Thyroid gland (tissue), 4 donors: ENCODE measurements around the gene SBNO1.

ENCODE experiments used
- CTCF ChIP-seq, 6 experiments: fragments of 200-600 bp in 3 of 6; fragments of 450-650 bp in 3 of 6; sonication (generic) in 3 of 6; IDR thresholded peaks; one replicate each; pipeline ENCODE4 v1.5.1; 2016 to 2019; ENCODE audit warnings: antibody characterized with exemption in 6 of 6, mild to moderate bottlenecking in 2 of 6, inconsistent platforms in 1 of 6, moderate library complexity in 1 of 6
- POLR2A ChIP-seq, 2 donors: fragments of 450-650 bp; IDR thresholded peaks; one replicate each; pipeline ENCODE4 v1.6.1; 2017; ENCODE audit warnings: antibody characterized with exemption in 2 of 2, mild to moderate bottlenecking in 2 of 2, moderate library complexity in 1 of 2

GRCh38 chr12:123363390-123363739 is 1.3 kb downstream of the SBNO1 start:
- no peak for TF ChIP-seq CTCF (IDR thresholded peaks at IDR 0.05)
- TF ChIP-seq POLR2A (IDR thresholded peaks at IDR 0.05), result no peak
